Lower leg skin (tissue), 4 donors: ENCODE data around the gene LAD1. TPM values are rescaled to one million over a fixed set of nuclear protein-coding genes. Genes with fewer than 3 reads are reported as not detected.
A peak's percentile ranks its signal among the peaks of the same experiment; 100 is the strongest.

ENCODE experiments used
- DNase-seq, 2 donors: peaks; one replicate each; pipeline ENCODE4 v3.0.0-alpha.2; 2019; ENCODE audit warnings: low spot score in 2 of 2
- H3K4me3 ChIP-seq: fragments of 200-600 bp; sonication (generic); 2 replicates; pipeline ENCODE4 v1.5.1; 2017; ENCODE audit warnings: mild to moderate bottlenecking, low read depth; ENCODE audit not compliant: poor library complexity, severe bottlenecking
- POLR2A ChIP-seq, 2 donors: fragments of 450-650 bp; IDR thresholded peaks; one replicate each; pipeline ENCODE4 v1.6.1; 2016 to 2017; ENCODE audit warnings: antibody characterized with exemption in 2 of 2, mild to moderate bottlenecking in 1 of 2, moderate library complexity in 1 of 2
- WGBS, 2 donors: methylation state at CpG; one replicate each; pipeline ENCODE4 v1.1.5; 2018; 5-methylcytosine and 5-hydroxymethylcytosine counted together
- intact Hi-C: fragments of 100-400 bp; cut with DNase I; formaldehyde crosslinking; loops from one replicate; pipeline ENCODE4 v1.15.0; 2023; ENCODE audit warnings: low total_unique reads
- total RNA-seq, 4 donors: library from RNA; depleted of rRNA; stranded (reverse); fragments of >200 nt; gene quantifications; one replicate each; pipeline ENCODE4 v1.1.0, GENCODE V29; 2016
- TF ChIP-seq, protein P1 (sequence below), 3 donors: fragments of 450-650 bp; IDR thresholded peaks; one replicate each; pipeline ENCODE4 v1.5.1; 2016; ENCODE audit warnings: antibody characterized with exemption in 3 of 3, mild to moderate bottlenecking in 3 of 3, moderate library complexity in 2 of 3

The LAD1 gene
- total RNA-seq, 4 donors from 2014 or later: 271 to 336 (median 291) TPM

DNA sequence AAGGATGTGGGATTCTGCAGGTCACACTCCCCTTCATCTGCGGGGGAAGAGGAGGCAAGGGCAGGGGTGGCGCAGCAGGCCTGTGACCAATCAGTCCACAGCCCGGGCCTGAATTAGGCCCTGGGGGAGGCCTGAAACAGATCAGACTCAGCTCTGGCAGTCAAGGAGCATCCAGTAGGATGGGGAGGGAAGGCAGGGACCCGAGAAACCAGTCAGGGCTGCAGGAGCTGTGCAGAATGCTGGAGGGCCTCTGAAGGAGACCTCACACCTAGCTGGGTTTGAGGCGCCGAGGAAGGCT is 34.4 kb downstream of the LAD1 start:
- no peak for DNase-seq
- H3K4me3 ChIP-seq: no peak overlapping the region
- WGBS, 2 donors: 81 to 89% methylated on average over 6 of the region's 6 CpGs
- intact Hi-C loops: loop anchor here (5.0 kb wide), 1 partner anchor 112 kb away; no protein-coding TSS in a partner anchor
- TF ChIP-seq, protein P1, sequence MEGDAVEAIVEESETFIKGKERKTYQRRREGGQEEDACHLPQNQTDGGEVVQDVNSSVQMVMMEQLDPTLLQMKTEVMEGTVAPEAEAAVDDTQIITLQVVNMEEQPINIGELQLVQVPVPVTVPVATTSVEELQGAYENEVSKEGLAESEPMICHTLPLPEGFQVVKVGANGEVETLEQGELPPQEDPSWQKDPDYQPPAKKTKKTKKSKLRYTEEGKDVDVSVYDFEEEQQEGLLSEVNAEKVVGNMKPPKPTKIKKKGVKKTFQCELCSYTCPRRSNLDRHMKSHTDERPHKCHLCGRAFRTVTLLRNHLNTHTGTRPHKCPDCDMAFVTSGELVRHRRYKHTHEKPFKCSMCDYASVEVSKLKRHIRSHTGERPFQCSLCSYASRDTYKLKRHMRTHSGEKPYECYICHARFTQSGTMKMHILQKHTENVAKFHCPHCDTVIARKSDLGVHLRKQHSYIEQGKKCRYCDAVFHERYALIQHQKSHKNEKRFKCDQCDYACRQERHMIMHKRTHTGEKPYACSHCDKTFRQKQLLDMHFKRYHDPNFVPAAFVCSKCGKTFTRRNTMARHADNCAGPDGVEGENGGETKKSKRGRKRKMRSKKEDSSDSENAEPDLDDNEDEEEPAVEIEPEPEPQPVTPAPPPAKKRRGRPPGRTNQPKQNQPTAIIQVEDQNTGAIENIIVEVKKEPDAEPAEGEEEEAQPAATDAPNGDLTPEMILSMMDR (IDR thresholded peaks at IDR 0.05): no peak
- TF ChIP-seq POLR2A (IDR thresholded peaks at IDR 0.05): no peak

DNA sequence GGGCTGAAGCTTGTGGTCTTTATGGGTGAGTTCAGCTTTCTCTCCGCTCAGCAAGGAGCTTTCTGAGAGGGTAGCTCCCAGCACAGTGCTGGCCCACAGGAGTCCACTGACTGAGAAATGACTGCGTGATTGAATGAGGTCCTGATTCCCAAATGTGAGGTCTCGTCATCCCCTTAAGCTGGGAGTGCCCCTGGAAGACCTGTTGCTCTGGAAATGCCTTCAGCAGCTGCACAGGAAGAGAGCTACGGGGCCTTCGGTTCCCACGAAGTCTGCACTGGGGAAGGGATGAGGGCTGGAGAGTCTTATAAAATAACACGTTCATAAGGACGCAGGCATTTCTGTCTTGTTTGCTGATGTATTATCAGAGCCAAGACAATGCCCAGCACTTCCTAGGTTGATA is 35.7 kb downstream of the LAD1 start:
- no peak overlapping the region for H3K4me3 ChIP-seq
- TF ChIP-seq, protein P1 (IDR thresholded peaks at IDR 0.05): no peak
- TF ChIP-seq POLR2A (IDR thresholded peaks at IDR 0.05): no peak
- no peak for DNase-seq
- intact Hi-C loops: loop anchor here (5.0 kb wide), 1 partner anchor 111 kb away; no protein-coding TSS in a partner anchor
- WGBS, 2 donors: 80 to 88% methylated on average over 8 of the region's 8 CpGs

DNA sequence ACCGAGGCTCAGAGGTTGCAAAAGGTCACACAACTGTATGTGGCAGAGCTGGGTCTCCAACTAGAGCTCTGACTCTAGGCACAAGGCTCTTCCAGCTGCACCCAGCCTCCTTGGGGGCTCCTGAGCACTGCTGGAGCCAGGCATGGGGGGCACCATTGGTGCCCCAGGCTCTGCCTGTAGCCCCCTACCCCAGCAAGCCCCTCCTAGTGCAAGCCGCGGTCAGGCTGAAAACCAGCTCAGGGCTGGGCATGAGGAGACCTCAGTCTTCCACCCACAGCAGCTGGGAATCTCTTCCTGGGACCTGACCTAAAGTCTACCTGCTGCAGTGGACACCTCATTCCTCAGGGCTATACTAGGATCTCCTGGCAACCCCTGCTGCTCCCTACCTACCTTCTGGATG is 36.2 kb downstream of the LAD1 start:
- no peak for TF ChIP-seq POLR2A (IDR thresholded peaks at IDR 0.05)
- TF ChIP-seq, protein P1 (IDR thresholded peaks at IDR 0.05): no peak
- WGBS, 2 donors: 89 to 98% methylated on average over 3 of the region's 3 CpGs
- no peak for DNase-seq
- intact Hi-C loops: loop anchor here (5.0 kb wide), 1 partner anchor 111 kb away; no protein-coding TSS in a partner anchor
- no peak overlapping the region for H3K4me3 ChIP-seq

DNA sequence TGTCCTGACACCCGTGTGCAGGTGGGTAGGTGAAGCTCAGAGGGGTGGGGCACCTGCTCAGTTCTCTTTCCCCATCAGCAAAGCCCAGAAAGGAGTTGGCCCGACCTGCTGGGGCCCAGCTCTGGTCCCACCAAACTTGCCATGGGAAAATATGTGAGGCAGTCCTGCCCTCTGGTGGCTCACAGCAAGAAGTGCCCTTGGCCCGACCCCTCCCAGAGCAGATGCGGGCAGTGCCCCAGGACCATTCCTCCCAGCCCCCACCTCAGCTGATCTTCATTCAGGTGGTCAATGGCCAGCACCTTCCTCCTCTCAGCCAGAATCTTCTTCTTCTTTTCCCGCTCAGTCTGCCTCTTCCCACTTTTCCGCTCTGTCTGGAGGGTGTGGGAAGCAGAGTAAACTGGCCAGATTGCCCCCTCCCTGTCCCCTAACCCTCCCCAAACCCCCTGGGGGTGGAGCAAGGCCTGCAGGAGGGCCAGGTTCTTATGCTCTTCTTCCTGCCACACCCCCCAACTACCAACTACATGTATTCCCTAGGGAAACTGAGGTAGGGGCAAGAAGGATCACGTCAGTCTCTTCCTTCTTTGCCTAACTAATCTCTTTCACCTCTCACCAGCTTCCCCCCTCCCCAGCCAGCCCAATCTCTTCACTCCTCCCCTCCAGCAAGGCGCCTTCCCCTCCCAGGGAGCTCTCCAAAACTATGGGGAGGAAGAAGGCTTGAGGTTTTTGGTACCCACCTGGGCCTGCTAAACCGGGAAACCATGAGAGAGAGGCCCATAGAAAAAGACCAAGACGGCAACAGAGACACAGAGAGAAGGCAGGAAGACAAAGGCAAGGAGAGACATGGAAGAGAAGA is 37.2 kb downstream of the LAD1 start:
- intact Hi-C loops: loop anchor here (5.0 kb wide), 1 partner anchor 110 kb away; no protein-coding TSS in a partner anchor
- 49 to 54% methylated on average over 9 to 10 of the region's 10 CpGs for WGBS, 2 donors
- TF ChIP-seq POLR2A (IDR thresholded peaks at IDR 0.05): no peak
- TF ChIP-seq, protein P1 (IDR thresholded peaks at IDR 0.05): peak in 1 of 3 donors; percentile 29

DNA sequence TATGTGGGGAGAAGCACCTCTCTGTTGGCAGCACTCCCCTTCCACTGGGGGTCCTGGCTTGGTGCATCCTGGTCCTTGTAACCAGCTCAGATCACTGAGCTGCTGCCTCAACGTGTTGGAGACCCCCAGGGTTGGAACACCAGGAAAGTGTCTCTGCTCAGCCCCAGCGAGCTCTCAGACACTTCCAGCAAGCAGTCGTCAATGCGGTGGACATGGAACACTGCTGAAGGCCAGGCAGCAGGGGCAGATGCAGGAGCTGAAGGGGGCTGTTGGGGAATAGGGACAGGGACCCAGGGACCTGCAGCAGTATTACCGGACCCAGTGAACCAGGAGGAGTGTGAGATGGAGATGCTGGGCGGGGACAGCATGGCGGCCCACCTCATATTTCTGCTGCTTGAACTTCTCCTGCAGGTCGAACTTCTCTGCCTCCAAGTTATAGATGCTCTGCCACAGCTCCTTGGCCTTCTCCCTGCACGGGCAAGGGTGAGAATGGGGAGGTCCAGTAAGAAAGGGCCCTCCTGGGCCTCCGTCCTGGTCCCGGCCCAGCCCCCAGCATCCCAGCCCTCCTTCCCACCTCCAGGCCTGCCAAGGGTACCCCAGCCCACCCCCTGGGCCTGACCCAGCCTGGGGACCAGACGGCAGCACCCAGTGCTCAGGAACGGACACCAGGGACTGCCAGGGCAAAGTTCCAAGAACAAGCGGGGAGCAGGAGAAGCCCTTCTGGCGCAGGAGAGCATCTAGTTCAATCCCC is 38.0 kb downstream of the LAD1 start:
- WGBS, 2 donors: 78 to 81% methylated on average over 14 to 15 of the region's 15 CpGs
- H3K4me3 ChIP-seq: no peak overlapping the region
- TF ChIP-seq, protein P1 (IDR thresholded peaks at IDR 0.05): no peak
- TF ChIP-seq POLR2A (IDR thresholded peaks at IDR 0.05): no peak
- intact Hi-C loops: loop anchor here (5.0 kb wide), 1 partner anchor 109 kb away; no protein-coding TSS in a partner anchor
- DNase-seq: no peak

More for the DNA sequence above, 37.2 kb downstream of the LAD1 start:
- no peak overlapping the region for H3K4me3 ChIP-seq
- no peak for DNase-seq
